Mucosa of stomach (tissue), 1 donor: Measurements from ENCODE around the gene NUTM1.

Source experiments
- H3K27me3 ChIP-seq: one replicate; pipeline ENCODE4 v1.7.0; 2013; ENCODE audit warnings: mild to moderate bottlenecking, low read length; ENCODE audit not compliant: control insufficient read depth, insufficient read depth
- H3K36me3 ChIP-seq: one replicate; pipeline ENCODE4 v1.7.0; 2013; ENCODE audit warnings: low read length; ENCODE audit not compliant: control insufficient read depth, insufficient read depth
- H3K4me1 ChIP-seq: one replicate; pipeline ENCODE4 v1.7.0; 2013; ENCODE audit warnings: mild to moderate bottlenecking, low read length; ENCODE audit not compliant: control insufficient read depth, insufficient read depth
- H3K4me3 ChIP-seq: one replicate; pipeline ENCODE4 v1.7.0; 2013; ENCODE audit warnings: low read length
- H3K9ac ChIP-seq: one replicate; pipeline ENCODE4 v1.7.0; 2013; ENCODE audit warnings: mild to moderate bottlenecking, low read length, moderate library complexity
- H3K9me3 ChIP-seq: one replicate; pipeline ENCODE4 v1.7.0; 2013; ENCODE audit warnings: mild to moderate bottlenecking, low read length, moderate library complexity; ENCODE audit not compliant: control insufficient read depth
- donor health status: Pancreatic carcinoma.

NUTM1 gene

DNA sequence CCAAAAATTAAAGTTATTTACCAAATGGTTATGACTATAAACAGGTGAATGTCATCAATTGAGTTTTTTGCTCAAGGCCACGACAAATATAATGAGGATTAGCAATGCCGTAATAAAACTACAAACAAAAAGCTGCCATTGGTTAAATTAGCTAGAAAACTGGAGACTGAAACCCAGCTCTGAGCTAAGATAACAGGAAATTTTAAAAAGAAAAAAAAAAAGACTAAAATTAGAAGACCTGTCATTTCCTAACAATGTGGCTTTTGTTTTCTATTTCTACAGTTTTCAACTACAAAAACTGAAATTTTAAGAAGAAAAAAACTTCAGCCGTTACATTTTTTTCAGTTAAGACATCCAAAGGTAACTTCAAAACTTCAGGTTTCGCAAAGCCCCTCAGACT is 15.2 kb upstream of the NUTM1 start:
- Histone ChIP-seq H3K4me1 (no peaks in the 10 kb centered on the region), H3K9ac (no peak overlapping the region), H3K4me3 (no peak overlapping the region), H3K9me3 (no peaks in the 10 kb centered on the region), H3K27me3 (no peaks in the 10 kb centered on the region), H3K36me3 (no peaks in the 10 kb centered on the region)

DNA sequence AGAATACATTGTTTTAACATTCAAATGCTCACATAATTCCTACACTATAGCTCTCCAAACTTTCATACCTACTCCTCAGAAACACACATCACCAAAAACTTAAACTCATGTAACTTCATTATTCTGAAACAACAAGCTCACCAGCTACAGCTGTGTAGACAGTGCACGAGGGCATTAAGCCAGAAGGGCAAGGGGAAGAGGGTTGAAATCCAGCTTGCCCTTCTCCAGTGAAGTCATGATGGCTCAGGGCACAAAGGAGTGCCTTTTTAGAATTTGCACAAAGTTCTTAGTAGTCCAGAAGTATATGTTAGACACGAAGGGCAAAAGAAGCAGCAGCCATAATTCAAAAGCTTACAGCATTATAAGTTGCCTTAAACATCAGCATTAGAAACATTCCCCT is 14.1 kb upstream of the NUTM1 start:
- no peaks in the 10 kb centered on the region for H3K4me1 ChIP-seq
- H3K27me3 ChIP-seq: no peaks in the 10 kb centered on the region

DNA sequence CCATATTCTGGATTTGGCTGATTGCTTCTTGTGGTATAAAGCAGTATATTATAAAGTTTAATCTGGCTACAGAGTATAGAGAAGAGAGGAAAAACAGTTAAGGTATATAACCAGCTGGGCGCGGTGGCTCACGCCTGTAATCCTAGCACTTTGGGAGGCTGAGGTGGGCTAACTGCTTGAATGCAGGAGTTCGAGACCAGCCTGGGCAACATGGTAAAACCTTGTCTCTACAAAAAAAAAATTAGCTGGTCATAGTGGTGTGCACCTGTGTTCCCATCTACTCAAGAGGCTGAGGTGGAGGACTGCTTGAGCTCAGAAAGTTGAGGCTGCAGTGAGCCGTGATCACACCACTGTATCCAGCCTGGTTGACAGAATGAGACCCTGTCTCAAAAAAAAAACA is 12.8 kb upstream of the NUTM1 start:
- Histone ChIP-seq H3K9me3 (no peaks in the 10 kb centered on the region), H3K36me3 (no peaks in the 10 kb centered on the region), H3K9ac (no peak overlapping the region), H3K4me3 (no peak overlapping the region), H3K4me1 (no peaks in the 10 kb centered on the region), H3K27me3 (no peaks in the 10 kb centered on the region)

More for the DNA sequence above, 14.1 kb upstream of the NUTM1 start:
- Histone ChIP-seq H3K9me3 (no peaks in the 10 kb centered on the region), H3K9ac (no peak overlapping the region), H3K36me3 (no peaks in the 10 kb centered on the region), H3K4me3 (no peak overlapping the region)

DNA sequence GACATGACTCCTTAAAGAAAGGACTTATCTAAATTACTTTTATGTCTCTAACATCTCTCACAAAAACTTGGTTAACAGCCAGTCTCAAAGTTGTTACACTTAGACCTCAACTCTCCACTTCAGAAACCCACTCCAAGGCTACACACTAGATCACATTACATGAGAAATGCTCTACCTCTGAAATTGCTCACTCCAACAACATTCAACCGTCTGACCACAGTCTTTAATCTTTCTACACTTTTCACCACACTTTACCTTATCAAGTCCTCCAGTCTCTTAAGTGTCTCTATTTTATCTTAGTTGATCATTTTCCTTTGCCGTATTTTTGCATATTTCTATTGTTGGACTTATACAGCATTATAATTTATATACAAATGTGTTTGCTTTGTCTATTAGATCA is 11.3 kb upstream of the NUTM1 start:
- Histone ChIP-seq H3K4me1 (peaks cover 5% of the 10 kb centered on the region), H3K4me3 (no peak overlapping the region), H3K9me3 (no peaks in the 10 kb centered on the region), H3K27me3 (no peaks in the 10 kb centered on the region), H3K9ac (no peak overlapping the region), H3K36me3 (no peaks in the 10 kb centered on the region)

DNA sequence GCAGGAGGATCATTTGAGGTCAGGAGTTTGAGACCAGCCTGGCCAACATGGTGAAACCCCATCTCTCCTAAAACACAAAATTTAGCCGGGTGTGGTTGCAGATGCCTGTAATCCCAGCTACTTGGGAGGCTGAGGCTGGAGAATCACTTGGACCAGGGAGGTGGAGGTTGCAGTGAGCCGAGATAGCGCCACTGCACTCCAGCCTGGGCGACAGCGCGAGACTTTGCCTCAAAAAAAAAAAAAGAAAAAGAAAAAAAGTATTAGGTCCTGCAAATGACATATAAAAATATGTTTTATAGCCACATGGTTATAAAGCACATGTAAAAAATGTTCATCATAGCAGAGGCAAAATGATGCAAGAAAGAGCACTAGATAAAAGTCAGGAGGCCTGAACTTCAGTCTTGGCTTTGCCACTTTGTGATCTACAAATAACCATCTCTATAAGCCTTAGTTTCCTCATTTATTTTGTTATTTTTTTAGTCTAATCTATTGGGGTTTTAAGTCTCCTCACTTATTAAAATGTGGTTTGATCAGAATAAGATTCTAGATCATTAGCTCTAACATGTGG is 10.5 kb upstream of the NUTM1 start:
- Histone ChIP-seq H3K36me3 (no peaks in the 10 kb centered on the region), H3K4me3 (no peak overlapping the region), H3K9me3 (no peaks in the 10 kb centered on the region), H3K4me1 (peaks cover 9% of the 10 kb centered on the region), H3K27me3 (no peaks in the 10 kb centered on the region), H3K9ac (no peak overlapping the region)

DNA sequence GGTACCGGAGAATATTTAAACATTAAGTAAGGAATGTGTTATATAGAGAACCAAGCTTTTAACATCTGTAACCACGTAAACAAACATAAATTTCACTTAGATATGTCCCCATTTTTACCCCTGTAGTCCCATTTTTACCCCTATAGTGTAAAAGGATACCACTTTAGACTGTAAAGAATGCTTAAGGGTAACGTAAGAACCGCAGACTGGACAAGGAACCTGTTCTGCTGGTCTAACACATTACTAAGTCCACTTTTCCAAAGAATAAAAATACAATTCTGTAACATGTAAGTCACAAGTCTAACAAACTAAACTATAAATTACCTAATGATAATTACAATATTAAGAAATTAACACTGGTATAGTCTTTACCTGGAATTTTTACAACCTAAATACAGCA is 8.4 kb upstream of the NUTM1 start:
- H3K27me3 ChIP-seq: no peaks in the 10 kb centered on the region
- H3K4me3 ChIP-seq: no peak overlapping the region
- H3K9me3 ChIP-seq: no peaks in the 10 kb centered on the region
- peak overlapping the region; percentile 19 for H3K9ac ChIP-seq
- H3K4me1 ChIP-seq: peaks cover 9% of the 10 kb centered on the region
- H3K36me3 ChIP-seq: no peaks in the 10 kb centered on the region

DNA sequence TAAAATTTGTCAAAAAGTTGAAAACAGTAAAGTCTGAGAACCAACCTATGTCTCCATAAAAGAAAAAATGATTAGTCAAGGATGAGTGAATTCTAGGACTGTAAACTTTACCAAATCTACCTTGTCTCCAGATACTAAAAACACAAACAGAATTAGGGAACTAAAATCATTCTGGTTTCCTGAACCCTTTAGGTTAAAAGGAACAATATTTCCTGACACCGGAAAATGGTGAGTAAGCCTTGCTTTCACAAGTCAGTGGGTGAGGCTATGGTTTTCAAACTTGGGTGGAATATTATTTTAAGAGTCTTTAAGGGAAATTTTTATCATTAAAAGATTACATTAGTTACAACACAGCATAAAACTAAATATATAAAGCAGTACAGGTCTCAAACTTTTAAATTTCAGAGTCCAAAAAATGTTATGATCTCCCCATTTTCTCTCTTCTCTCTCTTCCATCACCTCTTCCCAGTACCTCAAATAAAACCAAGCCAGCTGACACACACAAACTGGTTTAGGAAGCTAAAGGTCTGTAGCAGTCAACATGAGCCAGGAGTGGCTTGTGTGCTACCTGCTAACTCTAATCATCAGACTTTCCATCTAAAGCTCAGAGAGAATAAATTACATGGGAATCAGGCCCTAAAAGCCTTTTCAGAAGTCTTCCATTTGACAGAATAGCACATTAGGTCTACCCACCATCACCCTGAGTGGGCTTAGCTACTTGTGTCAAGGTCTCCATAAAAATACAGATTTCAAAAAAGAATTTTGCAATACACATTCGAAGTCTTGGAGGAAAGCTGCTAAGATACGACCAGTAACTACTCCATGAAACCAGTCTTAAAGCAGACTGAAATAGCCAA is 7.7 kb upstream of the NUTM1 start:
- peaks cover 9% of the 10 kb centered on the region for H3K4me1 ChIP-seq
- no peak overlapping the region for H3K4me3 ChIP-seq
- H3K9me3 ChIP-seq: no peaks in the 10 kb centered on the region
- H3K36me3 ChIP-seq: no peaks in the 10 kb centered on the region
- no peak overlapping the region for H3K9ac ChIP-seq
- H3K27me3 ChIP-seq: no peaks in the 10 kb centered on the region

DNA sequence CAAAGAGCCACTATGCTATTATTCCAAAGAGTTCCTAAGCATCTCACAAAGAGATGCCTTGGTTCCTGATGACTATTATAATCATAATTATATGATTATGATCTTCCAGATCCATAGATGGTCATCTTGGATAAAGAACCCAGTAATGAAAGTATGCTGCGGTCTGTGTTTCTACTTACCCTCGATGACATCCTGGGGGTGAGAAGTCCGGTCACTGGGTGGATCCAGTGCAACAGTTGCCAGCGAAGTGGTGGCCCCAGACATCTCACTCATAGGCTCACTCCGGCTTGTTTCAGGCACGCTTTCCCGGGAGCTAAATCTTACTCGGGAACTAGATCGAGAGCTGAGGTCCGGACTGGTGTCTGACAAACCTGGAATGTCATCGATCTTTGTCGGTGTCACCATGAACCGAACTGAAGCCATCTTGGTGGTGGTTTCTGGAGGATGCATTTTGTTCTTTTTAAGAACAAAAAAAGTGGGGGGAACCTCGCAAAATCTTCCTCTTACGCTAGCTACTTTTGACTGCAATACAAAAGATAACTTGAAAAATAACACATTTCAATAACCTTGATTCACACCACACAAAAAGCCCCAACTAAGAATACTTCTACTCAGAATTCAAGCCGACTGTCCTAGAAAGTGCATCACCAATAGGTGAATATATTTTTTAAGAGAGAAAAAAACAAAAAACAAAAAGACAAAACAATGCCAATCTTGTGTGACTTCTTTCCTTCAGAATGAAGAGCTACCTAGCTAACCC is 6.7 kb upstream of the NUTM1 start:
- H3K4me3 ChIP-seq: no peak overlapping the region
- no peaks in the 10 kb centered on the region for H3K9me3 ChIP-seq
- peaks cover 9% of the 10 kb centered on the region for H3K4me1 ChIP-seq
- no peaks in the 10 kb centered on the region for H3K36me3 ChIP-seq
- no peaks in the 10 kb centered on the region for H3K27me3 ChIP-seq
- peak overlapping the region; percentile 79 for H3K9ac ChIP-seq

DNA sequence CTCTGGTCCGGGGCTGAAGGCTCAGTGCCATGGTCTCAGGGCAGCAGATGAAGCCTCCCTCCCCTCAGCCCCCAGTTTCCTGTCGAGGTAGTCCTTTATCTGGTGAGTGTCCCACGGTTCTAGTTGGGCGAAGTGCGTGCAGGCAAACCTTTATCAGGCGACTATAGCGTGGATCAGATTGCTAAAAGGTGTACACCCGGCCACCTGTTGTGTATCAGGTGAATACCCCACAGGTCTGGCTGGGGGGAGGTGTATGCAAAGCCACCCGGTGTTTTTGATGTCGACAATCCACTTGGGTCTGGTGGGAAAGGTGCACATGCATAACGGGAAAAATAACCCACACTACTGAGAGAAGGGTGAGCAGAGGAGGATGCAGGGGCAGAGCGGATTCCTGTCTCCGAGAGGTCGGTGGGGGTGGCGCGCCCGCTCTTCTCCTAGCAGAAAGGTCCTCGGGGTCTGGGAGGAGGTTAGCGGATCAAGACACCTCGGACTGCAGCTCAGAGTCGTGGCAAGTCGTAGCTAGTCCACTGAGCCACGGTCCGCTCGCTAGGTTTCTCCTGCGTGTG is 6.0 kb upstream of the NUTM1 start:
- Histone ChIP-seq H3K4me3 (peak overlapping the region; percentile 79), H3K9ac (peak overlapping the region; percentile 79), H3K36me3 (no peaks in the 10 kb centered on the region), H3K4me1 (peaks cover 9% of the 10 kb centered on the region), H3K9me3 (no peaks in the 10 kb centered on the region), H3K27me3 (no peaks in the 10 kb centered on the region)

DNA sequence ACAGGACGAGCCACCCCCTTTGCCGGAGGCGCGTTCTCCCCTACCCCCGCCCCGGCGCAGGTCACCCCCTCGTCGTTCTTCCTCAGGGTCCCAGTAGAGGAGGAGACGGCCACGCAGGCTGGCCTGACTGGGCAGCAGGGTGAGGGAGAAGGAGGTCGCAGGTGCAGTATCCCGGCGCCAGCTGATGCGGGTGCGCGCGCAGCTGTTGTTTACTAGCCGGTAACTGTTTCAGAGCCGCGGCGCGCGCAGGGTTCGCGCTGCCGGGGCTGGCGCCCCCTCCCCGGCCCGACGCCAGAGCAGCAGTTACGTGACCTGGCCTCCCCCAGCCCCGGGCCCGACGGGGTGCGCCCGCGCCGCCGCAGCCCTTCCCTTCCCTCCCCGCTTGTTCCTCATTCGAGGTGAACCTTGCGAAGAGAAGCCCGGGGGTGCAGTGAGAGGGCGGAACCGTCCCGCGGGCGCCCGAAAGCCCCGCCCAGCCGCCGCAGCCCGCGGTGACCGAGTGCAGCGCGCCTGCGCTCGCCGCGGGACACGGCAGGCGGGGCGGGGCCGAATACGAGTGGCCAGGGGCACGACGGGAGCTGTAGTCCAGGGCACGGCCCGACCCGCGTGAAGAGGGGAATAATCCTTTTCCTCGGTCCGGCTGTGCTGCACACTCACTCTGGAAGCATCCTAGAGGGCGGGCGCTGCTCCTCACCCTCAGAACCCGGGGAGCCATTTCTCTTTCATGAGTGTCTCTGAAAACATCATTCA is 5.4 kb upstream of the NUTM1 start, which contains the start of gene SLC12A6:
SLC12A6 (minus strand) TSS at position 225 of the 750 bp plus-strand sequence. CDS start 1,101 bp downstream, outside the sequence.
- peak within 1 kb of the TSS; percentile 79 for H3K4me3 ChIP-seq
- H3K9me3 ChIP-seq: no peaks in the 10 kb centered on the region
- H3K27me3 ChIP-seq: no peaks in the 10 kb centered on the region
- H3K36me3 ChIP-seq: no peaks in the 10 kb centered on the region
- H3K4me1 ChIP-seq: peaks cover 9% of the 10 kb centered on the region
- peak within 1 kb of the TSS; percentile 79 for H3K9ac ChIP-seq

DNA sequence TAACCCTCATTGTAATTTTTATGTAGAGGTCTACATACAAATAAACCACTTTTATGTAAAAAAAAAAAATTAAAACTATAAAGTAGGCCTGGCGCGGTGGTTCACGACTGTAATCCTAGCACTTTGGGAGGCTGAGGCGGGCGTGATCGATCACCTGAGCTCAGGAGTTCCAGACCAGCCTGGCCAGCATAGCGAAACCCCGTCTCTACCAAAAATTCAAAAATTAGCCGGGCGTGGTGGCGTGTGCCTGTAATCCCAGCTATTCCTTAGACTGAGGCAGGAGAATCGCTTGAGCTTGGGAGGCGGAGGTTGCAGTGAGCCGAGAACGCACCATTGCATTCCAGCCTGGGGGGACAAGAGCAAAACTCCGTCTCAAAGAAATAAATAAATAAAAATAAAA is 4.8 kb upstream of the NUTM1 start:
- Histone ChIP-seq H3K36me3 (no peaks in the 10 kb centered on the region), H3K27me3 (no peaks in the 10 kb centered on the region), H3K9me3 (no peaks in the 10 kb centered on the region), H3K9ac (no peak overlapping the region), H3K4me3 (no peak overlapping the region), H3K4me1 (peaks cover 9% of the 10 kb centered on the region)
